SK-N-SH treated with all-trans-retinoic acid at 6 μM for 48 hours (cell line): ENCODE results near the gene ADD3.

Experiments
- ESRRG ChIP-seq: fragments of 250-450 bp; sonication (Bioruptor Pico); IDR thresholded peaks from 2 replicates; pipeline ENCODE4 v1.6.1; 2021; ENCODE audit warnings: mild to moderate bottlenecking
- OSR1 ChIP-seq: fragments of 250-450 bp; sonication (Bioruptor Pico); IDR thresholded peaks from 2 replicates; pipeline ENCODE4 v1.8.0; 2022; ENCODE audit warnings: moderate library complexity, mild to moderate bottlenecking, inconsistent platforms
- POU6F1 ChIP-seq: fragments of 250-450 bp; sonication (Bioruptor Pico); IDR thresholded peaks from 2 replicates; pipeline ENCODE4 v1.8.0; 2021; ENCODE audit warnings: low read depth, mild to moderate bottlenecking, moderate library complexity, borderline replicate concordance
- PPARA ChIP-seq: fragments of 250-450 bp; sonication (Bioruptor Pico); IDR thresholded peaks from 2 replicates; pipeline ENCODE4 v1.5.0; 2020; ENCODE audit warnings: mild to moderate bottlenecking, borderline replicate concordance
- RARB ChIP-seq: fragments of 250-450 bp; sonication (Bioruptor Pico); IDR thresholded peaks from 2 replicates; pipeline ENCODE4 v1.8.0; 2021; ENCODE audit warnings: mild to moderate bottlenecking, moderate library complexity
- TOX ChIP-seq: fragments of 250-450 bp; sonication (Bioruptor Pico); IDR thresholded peaks from 2 replicates; pipeline ENCODE4 v1.8.0; 2021; ENCODE audit warnings: mild to moderate bottlenecking, moderate library complexity, borderline replicate concordance
- TSHZ2 ChIP-seq: fragments of 250-450 bp; sonication (Bioruptor Pico); IDR thresholded peaks from 2 replicates; pipeline ENCODE4 v1.5.0; 2020; ENCODE audit warnings: mild to moderate bottlenecking, moderate library complexity
- ZFP30 ChIP-seq: fragments of 450-650 bp; formaldehyde crosslinking; IDR thresholded peaks from 2 replicates; pipeline ENCODE4 v1.5.0; 2022; ENCODE audit warnings: mild to moderate bottlenecking, moderate library complexity
- ZNF565 ChIP-seq: fragments of 450-650 bp; formaldehyde crosslinking; conservative IDR thresholded peaks from 2 replicates; pipeline ENCODE4 v1.5.0; 2020; ENCODE audit warnings: low read depth, mild to moderate bottlenecking, moderate library complexity
- ZNF70 ChIP-seq: fragments of 450-650 bp; formaldehyde crosslinking; IDR thresholded peaks from 2 replicates; pipeline ENCODE4 v1.5.0; 2020; ENCODE audit warnings: mild to moderate bottlenecking, moderate library complexity
- TF ChIP-seq, protein P1 (sequence below): fragments of 250-450 bp; sonication (Bioruptor Pico); IDR thresholded peaks from 2 replicates; pipeline ENCODE4 v1.8.0; 2020; ENCODE audit warnings: mild to moderate bottlenecking, moderate library complexity, borderline replicate concordance
- TF ChIP-seq, protein P2 (sequence below): fragments of 250-450 bp; sonication (Bioruptor Pico); IDR thresholded peaks from 2 replicates; pipeline ENCODE4 v1.5.1; 2021; ENCODE audit warnings: mild to moderate bottlenecking, moderate library complexity

DNA sequence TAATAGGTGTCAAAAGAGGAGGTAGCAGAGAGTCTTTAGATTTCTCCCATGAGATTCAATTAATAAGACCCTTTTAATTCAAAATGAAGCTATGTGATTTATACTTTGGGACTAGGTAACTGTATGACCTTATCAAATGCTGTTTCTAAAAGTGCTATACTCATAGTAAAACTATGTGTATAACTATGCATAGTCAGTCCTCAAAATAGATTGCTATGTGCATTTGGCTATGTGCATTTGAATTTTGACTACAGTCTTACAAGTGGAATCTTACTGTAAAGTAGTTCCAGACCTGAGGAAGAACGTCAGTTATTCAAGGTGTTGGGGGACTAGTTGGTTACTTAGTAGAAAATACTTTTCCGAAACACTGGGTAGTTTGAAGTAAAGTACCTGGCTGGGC lies 36.9 kb downstream of the ADD3 start:
- TF ChIP-seq ZNF565 = no peak
- no peak for TF ChIP-seq OSR1 (CRISPR knock-in tag)
- TF ChIP-seq ZFP30 (CRISPR knock-in tag) = no peak
- no peak for TF ChIP-seq ESRRG
- no peak for TF ChIP-seq POU6F1 (CRISPR knock-in tag)
- no peak for TF ChIP-seq TOX (CRISPR knock-in tag)
- no peak for TF ChIP-seq RARB (CRISPR knock-in tag)
- TF ChIP-seq, protein P1, sequence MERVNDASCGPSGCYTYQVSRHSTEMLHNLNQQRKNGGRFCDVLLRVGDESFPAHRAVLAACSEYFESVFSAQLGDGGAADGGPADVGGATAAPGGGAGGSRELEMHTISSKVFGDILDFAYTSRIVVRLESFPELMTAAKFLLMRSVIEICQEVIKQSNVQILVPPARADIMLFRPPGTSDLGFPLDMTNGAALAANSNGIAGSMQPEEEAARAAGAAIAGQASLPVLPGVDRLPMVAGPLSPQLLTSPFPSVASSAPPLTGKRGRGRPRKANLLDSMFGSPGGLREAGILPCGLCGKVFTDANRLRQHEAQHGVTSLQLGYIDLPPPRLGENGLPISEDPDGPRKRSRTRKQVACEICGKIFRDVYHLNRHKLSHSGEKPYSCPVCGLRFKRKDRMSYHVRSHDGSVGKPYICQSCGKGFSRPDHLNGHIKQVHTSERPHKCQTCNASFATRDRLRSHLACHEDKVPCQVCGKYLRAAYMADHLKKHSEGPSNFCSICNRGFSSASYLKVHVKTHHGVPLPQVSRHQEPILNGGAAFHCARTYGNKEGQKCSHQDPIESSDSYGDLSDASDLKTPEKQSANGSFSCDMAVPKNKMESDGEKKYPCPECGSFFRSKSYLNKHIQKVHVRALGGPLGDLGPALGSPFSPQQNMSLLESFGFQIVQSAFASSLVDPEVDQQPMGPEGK (CRISPR knock-in tag) = no peak
- no peak for TF ChIP-seq TSHZ2 (CRISPR knock-in tag)
- TF ChIP-seq, protein P2, sequence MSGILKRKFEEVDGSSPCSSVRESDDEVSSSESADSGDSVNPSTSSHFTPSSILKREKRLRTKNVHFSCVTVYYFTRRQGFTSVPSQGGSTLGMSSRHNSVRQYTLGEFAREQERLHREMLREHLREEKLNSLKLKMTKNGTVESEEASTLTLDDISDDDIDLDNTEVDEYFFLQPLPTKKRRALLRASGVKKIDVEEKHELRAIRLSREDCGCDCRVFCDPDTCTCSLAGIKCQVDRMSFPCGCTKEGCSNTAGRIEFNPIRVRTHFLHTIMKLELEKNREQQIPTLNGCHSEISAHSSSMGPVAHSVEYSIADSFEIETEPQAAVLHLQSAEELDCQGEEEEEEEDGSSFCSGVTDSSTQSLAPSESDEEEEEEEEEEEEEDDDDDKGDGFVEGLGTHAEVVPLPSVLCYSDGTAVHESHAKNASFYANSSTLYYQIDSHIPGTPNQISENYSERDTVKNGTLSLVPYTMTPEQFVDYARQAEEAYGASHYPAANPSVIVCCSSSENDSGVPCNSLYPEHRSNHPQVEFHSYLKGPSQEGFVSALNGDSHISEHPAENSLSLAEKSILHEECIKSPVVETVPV (CRISPR knock-in tag) = no peak
- no peak for TF ChIP-seq ZNF70 (CRISPR knock-in tag)
- TF ChIP-seq PPARA (CRISPR knock-in tag) = no peak
